HG03280 (cell line): ENCODE data around the gene TAS2R60.
"Not testable (repeated sequence)": the region's sequence is repeated elsewhere in the genome, so short reads cannot be mapped to it uniquely, and the experiment has no call there.

Experiments used
- ATAC-seq: cut with Tn5 transposase; IDR thresholded peaks from one replicate; pipeline ENCODE4 v1.9.1; 2021; ENCODE audit warnings: mild to moderate bottlenecking, moderate library complexity; ENCODE audit not compliant: unreplicated experiment

TAS2R60 gene

GRCh38 chr7:143443153-143443552 is at the start of gene TAS2R60:
Gene TAS2R60 (plus strand): TSS chr7:143443453. CDS start chr7:143443453, 0 bp downstream.
- ATAC-seq = no peak

- ATAC-seq = no peak
Measured at GRCh38 chr7:143394068-143394467, 49.2 kb upstream of the TAS2R60 start.

- no peak for ATAC-seq
Measured at GRCh38 chr7:143394777-143395176, 48.5 kb upstream of the TAS2R60 start.

GRCh38 chr7:143395187-143396149 is 47.8 kb upstream of the TAS2R60 start:
- no peak for ATAC-seq

- no peak for ATAC-seq
Measured at GRCh38 chr7:143396182-143396581, 47.1 kb upstream of the TAS2R60 start.

- no peak for ATAC-seq
Measured at GRCh38 chr7:143396625-143397556, 46.4 kb upstream of the TAS2R60 start.

- ATAC-seq = no peak
Measured at GRCh38 chr7:143397710-143398530, 45.3 kb upstream of the TAS2R60 start.

- no peak for ATAC-seq
Measured at GRCh38 chr7:143398616-143399015, 44.6 kb upstream of the TAS2R60 start.

GRCh38 chr7:143399151-143399550 is 44.1 kb upstream of the TAS2R60 start:
- no peak for ATAC-seq

- no peak for ATAC-seq
Measured at GRCh38 chr7:143399642-143400041, 43.6 kb upstream of the TAS2R60 start.

GRCh38 chr7:143401265-143401664 is 42.0 kb upstream of the TAS2R60 start:
- ATAC-seq = no peak

GRCh38 chr7:143402233-143402632 is 41.0 kb upstream of the TAS2R60 start:
- ATAC-seq = not testable (repeated sequence)

- ATAC-seq = no peak
Measured at GRCh38 chr7:143405173-143406001, 37.9 kb upstream of the TAS2R60 start.

- ATAC-seq = no peak
Measured at GRCh38 chr7:143406002-143406357, 37.3 kb upstream of the TAS2R60 start.

GRCh38 chr7:143407287-143408251 is 35.7 kb upstream of the TAS2R60 start:
- ATAC-seq = no peak

- no peak for ATAC-seq
Measured at GRCh38 chr7:143408252-143408685, 35.0 kb upstream of the TAS2R60 start.

GRCh38 chr7:143408686-143409561 is 34.3 kb upstream of the TAS2R60 start, which contains the start of gene EPHA1:
Gene EPHA1 (minus strand): TSS chr7:143408856. CDS start chr7:143408805, 51 bp downstream.
- no peak for ATAC-seq
